Measurements from ENCODE around the gene A1BG. TPM values are rescaled to one million over a fixed set of nuclear protein-coding genes. Genes with fewer than 3 reads are reported as not detected.
A peak's percentile ranks its signal among the peaks of the same experiment; 100 is the strongest.

Gene A1BG
- total and polyA plus RNA-seq, 9 donors: 2.4 to 10.8 (median 4.7) TPM

GRCh38 chr19:58386576-58387337 lies 33.5 kb upstream of the A1BG start, which contains the start of gene RPS5:
RPS5 (plus strand) TSS chr19:58387269; CDS start chr19:58388138, 869 bp downstream.
- no peaks in the 10 kb centered on the region for H3K9me3 ChIP-seq (replicated peaks; ENCODE audit: control insufficient read depth, low read depth, low read length)
- peaks cover 26% of the 10 kb centered on the region for H3K36me3 ChIP-seq (ENCODE audit: control insufficient read depth, insufficient read depth, low read length)
- no peaks in the 10 kb centered on the region for H3K27me3 ChIP-seq (ENCODE audit: control insufficient read depth, insufficient read depth, low read length)
- peak; percentile 100 for DNase-seq
- peaks cover 26% of the 10 kb centered on the region for H3K4me1 ChIP-seq (ENCODE audit: control insufficient read depth, insufficient read depth, low read length)
- peak within 1 kb of the TSS; percentile 98 for H3K27ac ChIP-seq (ENCODE audit: low read length)
- peak within 1 kb of the TSS; percentile 79 for H3K4me3 ChIP-seq (ENCODE audit: low read length)
- WGBS (ENCODE audit: insufficient coverage): under 1% methylated on average over 62 of the region's 64 CpGs

DNA sequence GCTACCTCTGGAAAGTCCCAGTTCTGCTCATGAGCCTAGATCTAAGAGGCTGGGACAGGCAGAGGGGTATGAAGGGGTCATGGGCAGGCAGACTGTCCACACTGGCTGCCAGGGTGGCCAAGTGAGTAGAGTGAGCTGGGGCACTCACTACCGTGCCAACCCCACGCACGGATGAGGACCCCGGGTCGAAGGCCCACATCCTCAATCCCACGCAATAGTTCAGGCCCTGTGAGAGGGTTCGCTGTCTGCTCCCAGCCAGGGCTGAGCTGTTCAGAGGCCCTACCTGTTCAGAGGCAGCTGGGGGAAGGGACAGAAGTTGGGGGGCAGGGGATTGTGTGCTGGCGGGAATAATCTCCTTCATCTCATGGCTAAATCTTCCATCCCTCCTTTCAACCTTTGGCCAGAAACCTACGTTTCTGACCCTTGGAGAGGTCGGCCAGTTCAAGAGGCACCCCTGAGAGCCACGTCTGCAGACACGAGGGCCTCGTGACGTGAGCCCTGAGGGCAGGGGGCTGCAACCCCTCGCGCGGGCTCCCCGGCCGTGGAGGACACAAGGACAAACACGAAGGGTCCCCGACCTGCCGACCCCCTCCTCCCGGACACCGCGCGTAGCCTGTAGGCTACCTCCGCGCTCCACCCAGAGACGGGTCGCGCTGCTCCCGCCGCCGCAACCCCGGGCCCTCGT lies 32.7 kb upstream of the A1BG start:
- Histone ChIP-seq H3K4me1 (ENCODE audit: control insufficient read depth, insufficient read depth, low read length) (peaks cover 30% of the 10 kb centered on the region), H3K36me3 (ENCODE audit: control insufficient read depth, insufficient read depth, low read length) (peaks cover 19% of the 10 kb centered on the region), H3K9me3 (replicated peaks; ENCODE audit: control insufficient read depth, low read depth, low read length) (no peaks in the 10 kb centered on the region), H3K4me3 (ENCODE audit: low read length) (peak overlapping the region; percentile 79), H3K27me3 (ENCODE audit: control insufficient read depth, insufficient read depth, low read length) (no peaks in the 10 kb centered on the region), H3K27ac (ENCODE audit: low read length) (peak overlapping the region; percentile 98)
- DNase-seq: peak; percentile 42
- under 1% methylated on average over 25 of the region's 36 CpGs for WGBS (ENCODE audit: insufficient coverage)

- Histone ChIP-seq H3K4me3 (ENCODE audit: low read length) (peak overlapping the region; percentile 79), H3K9me3 (replicated peaks; ENCODE audit: control insufficient read depth, low read depth, low read length) (no peaks in the 10 kb centered on the region), H3K27me3 (ENCODE audit: control insufficient read depth, insufficient read depth, low read length) (no peaks in the 10 kb centered on the region), H3K27ac (ENCODE audit: low read length) (peak overlapping the region; percentile 98), H3K4me1 (ENCODE audit: control insufficient read depth, insufficient read depth, low read length) (peaks cover 31% of the 10 kb centered on the region), H3K36me3 (ENCODE audit: control insufficient read depth, insufficient read depth, low read length) (peaks cover 13% of the 10 kb centered on the region)
- DNase-seq: no peak
- 67% methylated on average over 8 of the region's 9 CpGs for WGBS (ENCODE audit: insufficient coverage)
Measured at GRCh38 chr19:58385313-58385890, 32.1 kb upstream of the A1BG start.

DNA sequence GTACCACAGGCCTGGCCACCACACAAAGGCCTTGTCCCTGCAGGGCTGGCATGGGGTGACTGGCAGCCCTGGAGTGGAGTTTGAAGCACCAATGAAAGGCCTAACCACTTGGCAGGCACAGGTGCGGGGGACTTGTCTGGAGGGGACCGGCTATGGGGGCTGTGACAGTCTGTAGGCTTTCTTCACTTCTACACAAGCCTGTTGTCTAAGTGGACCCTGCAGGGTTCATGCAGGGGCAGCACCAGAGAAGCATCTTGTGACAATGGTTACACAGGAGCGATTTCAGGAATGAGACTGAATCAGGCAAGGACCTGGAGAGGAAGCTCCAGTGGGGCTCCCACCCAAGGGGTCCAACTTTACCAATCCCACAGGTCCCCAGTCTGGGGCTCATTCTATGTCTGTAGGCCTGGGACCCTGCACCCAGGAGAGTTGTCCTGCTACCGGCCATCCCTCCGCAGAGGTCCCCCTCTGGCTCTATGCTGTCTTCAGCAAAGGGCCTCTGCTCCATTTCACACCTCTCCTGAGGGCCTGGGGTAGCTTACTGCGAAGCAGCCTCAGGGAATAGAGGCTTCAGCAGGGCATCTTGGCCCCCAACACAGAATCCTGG lies 29.8 kb upstream of the A1BG start:
- DNase-seq: no peak
- Histone ChIP-seq H3K27me3 (ENCODE audit: control insufficient read depth, insufficient read depth, low read length) (no peaks in the 10 kb centered on the region), H3K27ac (ENCODE audit: low read length) (no peak overlapping the region), H3K36me3 (ENCODE audit: control insufficient read depth, insufficient read depth, low read length) (peaks cover 2% of the 10 kb centered on the region), H3K9me3 (replicated peaks; ENCODE audit: control insufficient read depth, low read depth, low read length) (no peaks in the 10 kb centered on the region), H3K4me1 (ENCODE audit: control insufficient read depth, insufficient read depth, low read length) (peaks cover 40% of the 10 kb centered on the region), H3K4me3 (ENCODE audit: low read length) (no peak overlapping the region)
- 84% methylated on average over 4 of the region's 6 CpGs for WGBS (ENCODE audit: insufficient coverage)

DNA sequence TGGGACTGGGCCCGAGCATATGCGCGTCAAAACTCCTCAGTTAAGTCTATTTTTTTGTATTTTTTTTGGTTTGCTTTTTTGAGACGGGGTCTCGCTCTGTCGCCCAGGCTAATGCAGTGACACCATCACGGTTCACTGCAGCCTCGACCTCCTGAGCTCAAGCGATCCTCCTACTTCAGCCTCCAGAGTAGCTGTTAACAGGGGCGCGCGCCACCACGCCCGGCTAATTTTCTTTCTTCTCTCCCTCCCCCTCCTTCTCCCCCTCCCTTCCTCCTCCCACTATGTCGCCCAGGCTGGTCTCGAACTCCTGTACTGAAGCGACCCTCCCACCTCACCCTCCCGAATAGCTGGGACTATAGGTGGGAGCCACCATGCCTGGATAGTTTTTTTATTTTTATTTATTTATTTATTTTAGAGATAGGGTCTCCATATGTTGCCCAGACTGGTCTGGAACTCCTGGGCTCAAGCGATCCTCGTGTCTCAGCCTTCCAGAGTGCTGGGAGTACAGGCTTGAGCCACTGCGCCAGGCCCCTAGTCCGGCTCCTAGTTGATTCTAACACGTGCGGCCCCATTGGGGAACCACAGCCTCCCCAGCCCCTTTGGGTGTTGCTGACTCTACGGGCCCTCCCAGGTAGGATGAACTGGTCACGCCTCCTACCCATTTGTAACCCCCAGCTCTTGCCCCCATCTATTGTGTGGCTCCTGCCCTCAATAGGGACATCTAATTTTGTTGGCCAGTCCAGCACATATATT lies 28.3 kb upstream of the A1BG start:
- H3K4me1 ChIP-seq (ENCODE audit: control insufficient read depth, insufficient read depth, low read length): peaks cover 34% of the 10 kb centered on the region
- WGBS (ENCODE audit: insufficient coverage): 52% methylated on average over 16 of the region's 26 CpGs
- no peak for DNase-seq
- no peaks in the 10 kb centered on the region for H3K9me3 ChIP-seq (replicated peaks; ENCODE audit: control insufficient read depth, low read depth, low read length)
- H3K4me3 ChIP-seq (ENCODE audit: low read length): peak overlapping the region; percentile 74
- H3K27me3 ChIP-seq (ENCODE audit: control insufficient read depth, insufficient read depth, low read length): no peaks in the 10 kb centered on the region
- H3K36me3 ChIP-seq (ENCODE audit: control insufficient read depth, insufficient read depth, low read length): no peaks in the 10 kb centered on the region
- H3K27ac ChIP-seq (ENCODE audit: low read length): peak overlapping the region; percentile 91

- peak; percentile 100 for DNase-seq
- under 1% methylated on average over 81 of the region's 83 CpGs for WGBS (ENCODE audit: insufficient coverage)
- peak within 1 kb of the TSS; percentile 91 for H3K27ac ChIP-seq (ENCODE audit: low read length)
Measured at GRCh38 chr19:58380662-58381459, 27.6 kb upstream of the A1BG start, which contains the start of gene ZNF837. ZNF837 (minus strand) TSS chr19:58381030; CDS start chr19:58369332, 11,698 bp downstream.

DNA sequence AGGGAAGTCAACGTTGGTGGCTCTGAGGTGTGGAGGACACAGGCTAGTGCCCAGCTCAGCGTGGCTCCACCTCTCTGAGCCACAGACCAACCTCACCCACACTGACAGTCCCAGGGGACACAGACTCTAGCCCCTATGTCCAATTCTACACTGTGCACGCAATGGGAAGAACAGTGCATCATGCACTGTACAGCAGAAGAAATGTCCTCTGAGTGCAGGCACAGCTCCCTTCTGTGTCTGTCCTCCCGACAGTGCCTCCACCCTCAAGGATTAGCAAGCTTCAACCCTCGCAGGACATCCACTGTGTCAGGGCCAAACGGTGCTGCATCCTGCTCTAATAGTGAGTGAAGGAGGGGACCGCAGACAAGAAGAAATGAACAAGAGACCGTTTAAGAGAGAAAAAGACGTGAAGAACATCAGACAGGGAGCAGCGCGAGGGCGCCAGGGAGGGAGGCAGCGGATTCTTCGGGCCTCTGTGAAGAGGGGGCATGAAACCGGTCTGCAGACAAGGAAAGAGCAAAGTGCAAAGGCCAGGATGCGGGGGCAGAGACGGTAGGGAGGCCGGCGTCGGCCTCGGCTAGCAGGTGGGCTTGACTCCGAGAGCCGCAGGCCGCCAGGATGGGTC lies 26.9 kb upstream of the A1BG start:
- whole genome bisulfite sequencing (ENCODE audit: insufficient coverage): 6% methylated on average over 22 of the region's 24 CpGs

More at GRCh38 chr19:58380662-58381459, 27.6 kb upstream of the A1BG start, which contains the start of gene ZNF837:
- Histone ChIP-seq H3K9me3 (replicated peaks; ENCODE audit: control insufficient read depth, low read depth, low read length) (no peaks in the 10 kb centered on the region), H3K4me3 (ENCODE audit: low read length) (peak within 1 kb of the TSS; percentile 74), H3K36me3 (ENCODE audit: control insufficient read depth, insufficient read depth, low read length) (no peaks in the 10 kb centered on the region), H3K27me3 (ENCODE audit: control insufficient read depth, insufficient read depth, low read length) (no peaks in the 10 kb centered on the region), H3K4me1 (ENCODE audit: control insufficient read depth, insufficient read depth, low read length) (peaks cover 27% of the 10 kb centered on the region)

GRCh38 chr19:58379246-58379645 lies 26.0 kb upstream of the A1BG start:
- Histone ChIP-seq H3K27me3 (ENCODE audit: control insufficient read depth, insufficient read depth, low read length) (no peaks in the 10 kb centered on the region), H3K4me1 (ENCODE audit: control insufficient read depth, insufficient read depth, low read length) (peaks cover 19% of the 10 kb centered on the region), H3K36me3 (ENCODE audit: control insufficient read depth, insufficient read depth, low read length) (no peaks in the 10 kb centered on the region), H3K9me3 (replicated peaks; ENCODE audit: control insufficient read depth, low read depth, low read length) (no peaks in the 10 kb centered on the region), H3K27ac (ENCODE audit: low read length) (no peak overlapping the region), H3K4me3 (ENCODE audit: low read length) (no peak overlapping the region)
- WGBS (ENCODE audit: insufficient coverage): 88% methylated on average over 3 of the region's 6 CpGs
- no peak for DNase-seq

More for the DNA sequence above, 26.9 kb upstream of the A1BG start:
- Histone ChIP-seq H3K4me1 (ENCODE audit: control insufficient read depth, insufficient read depth, low read length) (peaks cover 20% of the 10 kb centered on the region), H3K9me3 (replicated peaks; ENCODE audit: control insufficient read depth, low read depth, low read length) (no peaks in the 10 kb centered on the region), H3K27me3 (ENCODE audit: control insufficient read depth, insufficient read depth, low read length) (no peaks in the 10 kb centered on the region), H3K4me3 (ENCODE audit: low read length) (peak overlapping the region; percentile 74), H3K36me3 (ENCODE audit: control insufficient read depth, insufficient read depth, low read length) (no peaks in the 10 kb centered on the region), H3K27ac (ENCODE audit: low read length) (peak overlapping the region; percentile 91)
- DNase-seq: no peak
